Neutrophil (primary cell): ENCODE measurements around the gene SUV39H2.

Source experiments
- H3K27ac ChIP-seq: fragments of 200-600 bp; sonication (generic); 2 replicates; pipeline ENCODE4 v1.5.1; 2016; ENCODE audit warnings: mild to moderate bottlenecking, moderate library complexity
- H3K27me3 ChIP-seq: fragments of 200-600 bp; sonication (generic); 2 replicates; pipeline ENCODE4 v1.6.0; 2016; ENCODE audit warnings: mild to moderate bottlenecking
- H3K36me3 ChIP-seq: fragments of 200-600 bp; sonication (generic); 2 replicates; pipeline ENCODE4 v1.5.1; 2017
- H3K4me1 ChIP-seq, 2 experiments: fragments of 200-600 bp in 1 of 2; sonication (generic) in 1 of 2; 1 replicate in 1 of 2; 2 replicates in 1 of 2; pipeline versions ENCODE4 v1.5.1 to v1.6.1; 2013 to 2016; ENCODE audit warnings: low read depth in 1 of 2, low read length in 1 of 2, mild to moderate bottlenecking in 1 of 2, moderate library complexity in 1 of 2; ENCODE audit not compliant: control insufficient read depth in 1 of 2, insufficient read depth in 1 of 2
- H3K4me3 ChIP-seq, 2 experiments: fragments of 200-600 bp in 1 of 2; sonication (generic) in 1 of 2; 1 replicate in 1 of 2; 2 replicates in 1 of 2; pipeline ENCODE4 v1.5.1; 2013 to 2016; ENCODE audit warnings: low read depth in 1 of 2, low read length in 1 of 2, mild to moderate bottlenecking in 1 of 2, moderate library complexity in 1 of 2
- H3K9me3 ChIP-seq: fragments of 200-600 bp; sonication (generic); 2 replicates; pipeline ENCODE4 v1.5.1; 2016
- CTCF ChIP-seq: fragments of 200-600 bp; sonication (generic); IDR thresholded peaks from 2 replicates; pipeline ENCODE4 v1.5.1; 2016; ENCODE audit warnings: antibody characterized with exemption

SUV39H2 gene

GRCh38 chr10:14844948-14845347 lies 33.7 kb upstream of the SUV39H2 start:
- H3K4me3 ChIP-seq, result no peak overlapping the region
- H3K27me3 ChIP-seq, result no peaks in the 10 kb centered on the region
- H3K27ac ChIP-seq, result no peak overlapping the region
- H3K36me3 ChIP-seq, result peaks cover 49% of the 10 kb centered on the region
- H3K9me3 ChIP-seq, result no peaks in the 10 kb centered on the region
- no peaks in the 10 kb centered on the region for H3K4me1 ChIP-seq
- no peak for TF ChIP-seq CTCF

- TF ChIP-seq CTCF, result no peak
Observed at GRCh38 chr10:14852236-14852635, 26.4 kb upstream of the SUV39H2 start.

GRCh38 chr10:14855453-14855852 lies 23.2 kb upstream of the SUV39H2 start:
- H3K9me3 ChIP-seq, result no peaks in the 10 kb centered on the region
- H3K36me3 ChIP-seq, result peaks cover 21% of the 10 kb centered on the region

More at GRCh38 chr10:14852236-14852635, 26.4 kb upstream of the SUV39H2 start:
- Histone ChIP-seq H3K27me3 (no peaks in the 10 kb centered on the region), H3K36me3 (peaks cover 32% of the 10 kb centered on the region), H3K9me3 (no peaks in the 10 kb centered on the region), H3K27ac (no peak overlapping the region), H3K4me3 (no peak overlapping the region), H3K4me1 (no peaks in the 10 kb centered on the region)

GRCh38 chr10:14858338-14858960 lies 20.2 kb upstream of the SUV39H2 start:
- no peak for TF ChIP-seq CTCF
- Histone ChIP-seq H3K4me3 (no peak overlapping the region), H3K4me1 (peaks cover 9% of the 10 kb centered on the region in 2 experiments), H3K27ac (no peak overlapping the region), H3K27me3 (no peaks in the 10 kb centered on the region), H3K36me3 (peaks cover 14% of the 10 kb centered on the region), H3K9me3 (no peaks in the 10 kb centered on the region)

More at GRCh38 chr10:14855453-14855852, 23.2 kb upstream of the SUV39H2 start:
- Histone ChIP-seq H3K4me1 (peaks cover 9% of the 10 kb centered on the region in 2 experiments), H3K27me3 (no peaks in the 10 kb centered on the region), H3K27ac (no peak overlapping the region), H3K4me3 (no peak overlapping the region)
- TF ChIP-seq CTCF, result no peak

GRCh38 chr10:14859043-14859442 lies 19.6 kb upstream of the SUV39H2 start:
- H3K36me3 ChIP-seq, result peaks cover 14% of the 10 kb centered on the region
- H3K4me1 ChIP-seq, result peaks cover 9% of the 10 kb centered on the region in 2 experiments
- no peaks in the 10 kb centered on the region for H3K27me3 ChIP-seq
- no peak for TF ChIP-seq CTCF
- H3K27ac ChIP-seq, result no peak overlapping the region
- H3K4me3 ChIP-seq, result no peak overlapping the region
- H3K9me3 ChIP-seq, result no peaks in the 10 kb centered on the region
